GM19467 (cell line): Measurements from ENCODE around the gene ZDHHC4.

Experiments
- ATAC-seq: cut with Tn5 transposase; IDR thresholded peaks from one replicate; pipeline ENCODE4 v1.9.1; 2021; ENCODE audit warnings: mild to moderate bottlenecking, moderate library complexity; ENCODE audit not compliant: unreplicated experiment

The ZDHHC4 gene

GRCh38 chr7:6577369-6578113, at the start of gene ZDHHC4:
Gene ZDHHC4 (plus strand): TSS chr7:6577454. CDS start chr7:6580562, 3,108 bp downstream.
- peak; percentile 98 for ATAC-seq

GRCh38 chr7:6528401-6529130, 48.7 kb upstream of the ZDHHC4 start:
- no peak for ATAC-seq

- ATAC-seq, result no peak
Measured at GRCh38 chr7:6529643-6530042, 47.6 kb upstream of the ZDHHC4 start.

GRCh38 chr7:6530626-6531491, 46.4 kb upstream of the ZDHHC4 start:
- no peak for ATAC-seq

GRCh38 chr7:6531492-6532279, 45.6 kb upstream of the ZDHHC4 start:
- no peak for ATAC-seq

- ATAC-seq, result no peak
Measured at GRCh38 chr7:6532516-6532915, 44.7 kb upstream of the ZDHHC4 start.

- no peak for ATAC-seq
Measured at GRCh38 chr7:6533893-6534495, 43.3 kb upstream of the ZDHHC4 start.

- ATAC-seq, result no peak
Measured at GRCh38 chr7:6536262-6537260, 40.7 kb upstream of the ZDHHC4 start.

GRCh38 chr7:6542368-6542767, 34.9 kb upstream of the ZDHHC4 start:
- no peak for ATAC-seq

GRCh38 chr7:6545398-6546126, 31.7 kb upstream of the ZDHHC4 start:
- no peak for ATAC-seq

GRCh38 chr7:6546498-6547251, 30.6 kb upstream of the ZDHHC4 start:
- no peak for ATAC-seq

GRCh38 chr7:6547400-6547799, 29.9 kb upstream of the ZDHHC4 start:
- no peak for ATAC-seq

GRCh38 chr7:6551016-6551511, 26.2 kb upstream of the ZDHHC4 start, which contains the start of gene GRID2IP:
Gene GRID2IP (minus strand): TSS chr7:6551461. CDS start chr7:6551436, 25 bp downstream.
- ATAC-seq, result no peak

- ATAC-seq, result no peak
Measured at GRCh38 chr7:6553448-6554044, 23.7 kb upstream of the ZDHHC4 start.

- ATAC-seq, result no peak
Measured at GRCh38 chr7:6554848-6555247, 22.4 kb upstream of the ZDHHC4 start.

GRCh38 chr7:6556196-6556595, 21.1 kb upstream of the ZDHHC4 start:
- ATAC-seq, result no peak

- ATAC-seq, result no peak
Measured at GRCh38 chr7:6558837-6559236, 18.4 kb upstream of the ZDHHC4 start.
